Measurements from ENCODE around the gene ARL16. TPM values are rescaled to one million over a fixed set of nuclear protein-coding genes. Genes with fewer than 3 reads are reported as not detected.

Gene ARL16, protein sequence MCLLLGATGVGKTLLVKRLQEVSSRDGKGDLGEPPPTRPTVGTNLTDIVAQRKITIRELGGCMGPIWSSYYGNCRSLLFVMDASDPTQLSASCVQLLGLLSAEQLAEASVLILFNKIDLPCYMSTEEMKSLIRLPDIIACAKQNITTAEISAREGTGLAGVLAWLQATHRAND
- 19.1 and 26.8 TPM in 2 replicates for total RNA-seq

DNA sequence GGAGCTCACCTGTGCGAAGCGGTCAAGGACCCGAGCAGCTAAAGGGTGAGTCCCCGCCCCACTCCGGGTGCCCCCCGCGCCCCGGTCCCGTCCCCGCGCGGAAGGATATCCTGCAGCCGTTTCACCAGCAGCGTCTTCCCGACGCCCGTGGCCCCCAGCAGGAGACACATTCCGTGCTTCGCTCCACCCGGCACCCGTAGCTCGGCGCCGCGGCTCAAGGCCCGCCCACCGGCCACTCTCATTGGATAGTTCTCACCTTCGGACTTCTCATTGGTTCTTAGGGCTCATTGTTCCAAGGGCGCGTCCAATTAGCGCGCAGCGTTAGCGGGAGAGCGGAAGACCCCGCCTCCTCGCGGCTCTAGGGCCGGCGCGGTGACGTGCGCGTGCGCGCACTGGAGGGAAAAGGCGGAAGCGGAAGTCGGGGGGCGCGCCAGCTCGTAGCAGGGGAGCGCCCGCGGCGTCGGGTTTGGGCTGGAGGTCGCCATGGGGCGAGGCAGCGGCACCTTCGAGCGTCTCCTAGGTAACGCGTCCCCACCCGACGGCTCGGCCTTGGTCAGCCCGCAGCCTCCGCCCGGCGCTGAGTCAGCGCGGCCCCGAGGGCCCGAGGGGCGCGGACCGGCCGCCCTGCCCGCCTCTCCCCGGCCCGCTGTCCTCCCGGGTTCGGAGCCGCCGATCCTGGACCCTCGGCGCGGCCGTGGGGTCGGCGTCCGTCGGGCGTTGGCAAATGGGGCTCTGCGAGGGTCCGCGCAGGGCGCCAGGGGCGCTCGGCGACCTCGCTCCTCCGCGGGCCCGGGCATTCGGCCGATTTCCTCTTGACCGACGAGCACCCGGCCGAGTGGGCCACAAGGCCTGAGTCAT is at the start of gene ARL16, which contains the start of gene HGS:
Gene ARL16 (minus strand): TSS at position 214 of the 858 bp plus-strand sequence. CDS start 44 bp downstream, at position 170.
Gene HGS (plus strand): TSS at position 428 of the 858 bp plus-strand sequence. CDS start 56 bp downstream, at position 484.

DNA sequence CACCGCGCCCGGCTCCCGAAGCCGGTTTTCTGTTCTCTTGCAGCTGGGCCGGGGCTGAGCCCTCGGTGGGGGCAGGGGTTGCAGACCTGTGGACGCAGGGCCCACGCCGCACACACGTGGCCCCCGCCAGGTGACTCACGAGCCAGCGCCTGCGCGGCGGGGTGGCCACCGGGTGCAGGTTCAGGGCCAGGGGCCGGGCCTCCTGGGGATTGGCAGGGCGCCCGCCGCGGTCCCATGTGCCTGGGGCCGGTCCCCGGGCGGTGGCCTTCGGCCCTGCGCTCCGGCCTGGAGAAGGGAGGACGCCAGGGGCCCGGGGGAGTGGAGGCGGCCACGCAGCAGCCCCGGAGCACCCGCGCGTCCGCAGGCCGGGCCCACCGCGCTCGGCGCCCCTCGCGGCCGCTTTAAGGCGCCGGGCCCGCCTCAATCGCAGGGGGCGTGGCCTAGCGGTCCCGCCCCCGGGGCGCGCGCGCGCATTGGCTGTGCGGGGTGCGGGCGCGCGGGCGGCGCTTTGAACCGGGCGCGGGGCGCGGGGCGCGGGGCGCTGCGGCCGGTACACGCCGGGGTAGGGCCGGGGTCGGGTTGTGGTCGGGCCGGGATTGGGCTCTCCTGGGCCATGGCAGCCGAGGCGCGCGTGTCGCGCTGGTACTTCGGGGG is 28.3 kb upstream of the ARL16 start, which contains the start of gene SLC25A10:
Gene SLC25A10 (plus strand): TSS at position 471 of the 654 bp plus-strand sequence. CDS start 143 bp downstream, at position 614.

DNA sequence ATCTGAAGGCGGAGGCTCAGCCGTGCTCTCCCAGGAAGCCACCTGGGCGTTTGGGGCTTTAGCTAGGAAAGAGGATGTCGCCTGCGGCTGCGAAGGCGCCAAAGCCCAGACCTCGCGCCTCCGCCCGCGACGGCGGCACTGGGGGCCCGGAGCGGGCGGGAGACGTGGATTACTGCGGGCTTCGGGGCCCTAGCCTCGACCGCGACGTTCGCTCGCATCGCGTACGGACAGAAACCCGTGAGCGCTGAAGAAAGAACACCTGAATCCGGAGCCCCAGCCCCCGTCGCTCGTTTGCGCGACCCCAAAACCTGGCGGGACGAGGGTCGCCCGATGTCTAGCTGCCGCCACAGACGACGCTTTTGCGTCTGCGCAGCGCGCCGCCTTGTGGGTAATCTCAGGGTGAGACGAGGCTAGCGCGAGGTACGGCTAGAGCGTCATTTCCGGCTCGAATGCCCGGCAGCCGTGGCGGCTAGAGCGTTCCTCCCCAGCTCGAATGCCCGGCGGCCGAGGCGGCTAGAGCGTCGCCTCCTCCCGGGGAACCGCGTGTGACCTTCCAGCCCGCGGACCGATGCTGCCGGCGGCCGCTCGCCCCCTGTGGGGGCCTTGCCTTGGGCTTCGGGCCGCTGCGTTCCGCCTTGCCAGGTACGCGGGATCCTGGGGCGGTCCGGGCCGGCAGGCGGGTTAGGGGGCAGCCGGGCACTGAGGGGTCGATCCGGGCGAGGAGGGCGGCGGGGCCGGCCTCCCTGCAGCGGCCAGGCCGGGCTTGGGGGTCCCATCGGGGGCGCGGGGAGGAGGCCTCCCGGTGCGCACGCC is 19.5 kb upstream of the ARL16 start, which contains the start of gene MRPL12:
Gene MRPL12 (plus strand): TSS at position 434 of the 813 bp plus-strand sequence. CDS start 135 bp downstream, at position 569.

DNA sequence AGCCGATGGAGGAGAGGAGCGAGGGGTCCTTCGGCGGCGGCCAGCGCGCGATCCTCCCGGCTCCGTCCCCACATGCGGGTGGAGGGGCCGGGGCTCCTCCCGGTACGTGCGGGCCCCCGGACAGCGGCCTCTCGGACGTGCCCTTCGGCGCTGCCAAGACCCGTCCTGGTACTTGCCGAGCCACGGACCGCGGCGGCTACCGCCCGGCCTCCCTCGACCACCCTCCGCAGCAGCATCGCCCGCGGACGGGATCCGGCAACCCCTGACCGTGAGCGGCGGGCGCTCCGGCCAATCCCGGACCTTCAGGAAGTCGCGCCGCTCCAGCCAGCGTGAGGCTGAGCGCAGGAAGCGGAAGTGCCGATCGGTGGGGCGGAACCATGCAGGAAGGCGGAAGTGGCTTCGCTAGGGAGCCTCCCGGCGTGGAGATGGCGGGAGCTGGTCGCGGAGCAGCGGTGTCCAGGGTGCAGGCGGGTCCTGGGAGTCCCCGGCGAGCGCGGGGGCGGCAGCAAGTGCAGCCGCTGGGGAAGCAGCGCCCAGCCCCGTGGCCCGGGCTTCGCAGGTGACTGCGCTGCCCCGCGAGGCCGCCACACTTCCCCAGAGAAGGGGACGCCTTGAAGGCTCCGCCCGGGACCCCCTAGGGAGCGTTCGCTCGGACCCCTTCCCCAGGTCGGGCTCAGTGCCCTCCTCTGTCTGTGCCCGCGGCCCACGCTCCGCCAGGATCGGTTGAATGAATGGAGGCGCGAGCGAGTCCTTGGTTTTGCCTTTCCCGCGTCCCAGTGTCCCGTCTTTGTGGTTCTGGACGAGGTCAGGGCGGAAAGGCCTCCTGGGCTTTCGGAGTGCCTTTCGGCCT is 17.0 kb downstream of the ARL16 start, which contains the start of the genes CCDC137 and OXLD1:
Gene CCDC137 (plus strand): TSS at position 396 of the 850 bp plus-strand sequence. CDS start 30 bp downstream, at position 426.
Gene OXLD1 (minus strand): TSS at position 264 of the 850 bp plus-strand sequence. CDS start 28 bp downstream, at position 236.

DNA sequence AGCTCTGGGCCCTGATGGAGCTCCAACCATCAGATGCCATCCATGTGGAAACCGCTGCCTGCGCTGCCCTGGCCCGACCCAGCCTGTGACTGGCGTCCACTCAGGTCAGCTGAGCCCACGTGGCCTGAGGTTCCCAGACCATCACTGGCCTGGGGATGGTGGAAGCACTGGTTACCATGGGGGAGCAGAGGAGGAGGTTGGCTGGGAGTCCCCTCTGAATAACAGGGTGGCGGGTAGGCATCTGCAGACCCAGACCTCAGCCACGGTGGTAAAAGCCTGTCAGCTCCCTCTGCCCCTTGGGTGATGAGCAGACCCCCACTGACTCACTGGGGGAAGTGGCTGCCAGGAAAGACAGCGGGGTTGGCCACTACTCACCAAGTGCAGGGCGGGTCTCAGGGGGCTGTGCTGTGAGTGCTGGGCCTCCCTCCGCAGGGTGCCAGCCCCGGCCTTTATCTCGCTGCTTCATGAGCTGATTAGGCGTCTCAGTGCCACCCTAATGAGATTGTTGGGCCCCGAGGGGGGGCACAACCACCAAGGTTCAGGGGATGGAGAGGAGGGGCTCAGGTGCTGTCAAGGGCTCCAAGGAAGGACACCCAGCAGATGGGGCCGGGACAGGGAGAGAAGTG is 27.4 kb downstream of the ARL16 start, which contains the start of gene PDE6G:
Gene PDE6G (minus strand): TSS at position 425 of the 626 bp plus-strand sequence. CDS start 3,237 bp downstream, outside the sequence.

DNA sequence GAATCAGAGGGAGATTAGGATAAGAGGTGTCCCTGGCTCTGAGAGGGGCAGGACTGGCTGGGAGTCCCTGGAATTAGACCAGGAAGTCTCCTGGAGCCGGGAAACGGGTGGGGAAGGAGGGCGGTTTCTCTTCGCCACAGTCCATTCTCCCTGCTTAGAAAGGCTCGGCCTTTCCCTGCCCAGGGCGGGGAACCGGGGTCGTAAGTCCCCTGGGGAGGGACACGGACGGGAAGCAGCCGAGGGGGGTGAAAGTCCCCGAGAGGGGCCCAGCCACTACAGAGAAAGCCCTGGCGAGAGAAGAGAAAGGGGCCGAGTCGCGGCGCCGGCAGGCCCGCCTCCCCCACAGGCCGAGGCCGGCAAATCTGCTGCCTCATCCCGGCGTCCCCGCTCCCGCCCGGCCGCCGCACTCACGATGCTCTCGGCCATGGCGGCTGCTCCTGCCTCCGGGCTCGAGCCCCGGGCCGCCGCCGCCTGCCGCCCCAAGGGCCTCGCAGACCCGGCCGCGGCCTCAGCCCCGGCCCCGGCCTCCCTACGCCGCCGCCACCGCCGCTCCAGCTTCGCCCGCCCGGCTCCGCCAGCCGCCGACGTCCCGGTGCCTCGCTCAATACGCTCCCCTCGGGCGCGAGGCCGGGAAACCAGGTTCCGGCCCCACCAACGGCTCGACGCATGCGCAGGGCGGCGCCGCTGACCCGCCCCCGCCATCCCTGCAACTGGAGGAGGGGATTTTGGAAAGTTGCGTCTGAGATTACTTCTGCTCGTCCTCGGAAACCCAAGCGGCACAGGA is 46.9 kb downstream of the ARL16 start, which contains the start of the genes NPLOC4 and TSPAN10:
Gene NPLOC4 (minus strand): TSS at position 608 of the 784 bp plus-strand sequence. CDS start 182 bp downstream, at position 426.
Gene TSPAN10 (plus strand): TSS at position 692 of the 784 bp plus-strand sequence. CDS start 5,217 bp downstream, outside the sequence.

Small RNA genes within 50 kb of the gene (small RNA-seq; reads per million reads assigned to genes)
- gene MIR6786, result not detected

Other genes starting within 250 kb of the ARL16 start
- 5,469 and 6,757 TPM in 2 replicates for gene ACTG1, start 171.0 kb downstream of the ARL16 start, total RNA-seq
- 0.59 and 2.2 TPM in 2 replicates for gene FSCN2, start 155.4 kb downstream of the ARL16 start, total RNA-seq
- 28.3 and 36.9 TPM in 2 replicates for gene FAAP100, start 131.4 kb downstream of the ARL16 start, total RNA-seq
- gene NPLOC4, start 46.7 kb downstream of the ARL16 start, total RNA-seq, result 73.1 and 88.4 TPM in 2 replicates
- 1.4 and 1.8 TPM in 2 replicates for gene TSPAN10, start 46.6 kb downstream of the ARL16 start, total RNA-seq
- not detected in 2 replicates for gene PDE6G, start 27.3 kb downstream of the ARL16 start, total RNA-seq
- 29.7 and 30.5 TPM in 2 replicates for gene OXLD1, start 17.2 kb downstream of the ARL16 start, total RNA-seq
- 5.9 and 13.9 TPM in 2 replicates for gene CCDC137, start 17.1 kb downstream of the ARL16 start, total RNA-seq
- gene HGS, start 214 bp upstream of the ARL16 start, total RNA-seq, result 107 and 119 TPM in 2 replicates
- 18.0 and 23.1 TPM in 2 replicates for gene MRPL12, start 19.6 kb upstream of the ARL16 start, total RNA-seq
- gene SLC25A10, start 28.5 kb upstream of the ARL16 start, total RNA-seq, result 18.4 and 24.0 TPM in 2 replicates
- gene GCGR, start 120.4 kb upstream of the ARL16 start, total RNA-seq, result not detected in 2 replicates
- gene MCRIP1, start 149.5 kb upstream of the ARL16 start, total RNA-seq, result 63.1 and 87.8 TPM in 2 replicates
- not detected in 2 replicates for gene PPP1R27, start 151.3 kb upstream of the ARL16 start, total RNA-seq
- gene P4HB, start 176.7 kb upstream of the ARL16 start, total RNA-seq, result 794 and 796 TPM in 2 replicates
- gene ARHGDIA, start 187.5 kb upstream of the ARL16 start, total RNA-seq, result 158 and 179 TPM in 2 replicates
- gene ALYREF, start 207.8 kb upstream of the ARL16 start, total RNA-seq, result 145 and 149 TPM in 2 replicates
- gene ANAPC11, start 207.9 kb upstream of the ARL16 start, total RNA-seq, result 110 and 193 TPM in 2 replicates
- gene NPB, start 218.4 kb upstream of the ARL16 start, total RNA-seq, result under 0.01 TPM in 2 replicates
- 51.1 and 75.5 TPM in 2 replicates for gene PCYT2, start 227.6 kb upstream of the ARL16 start, total RNA-seq
- gene SIRT7, start 234.4 kb upstream of the ARL16 start, total RNA-seq, result 17.6 and 22.1 TPM in 2 replicates
- 10.3 and 13.9 TPM in 2 replicates for gene MAFG, start 243.9 kb upstream of the ARL16 start, total RNA-seq